T1000 (cell line): Measurements from ENCODE around the gene MCOLN1.

Experiments
- DNase-seq: peaks from one replicate; lab custom pipeline; 2025; ENCODE audit warnings: mixed read lengths; lab: John Stamatoyannopoulos, UW

The MCOLN1 gene

DNA sequence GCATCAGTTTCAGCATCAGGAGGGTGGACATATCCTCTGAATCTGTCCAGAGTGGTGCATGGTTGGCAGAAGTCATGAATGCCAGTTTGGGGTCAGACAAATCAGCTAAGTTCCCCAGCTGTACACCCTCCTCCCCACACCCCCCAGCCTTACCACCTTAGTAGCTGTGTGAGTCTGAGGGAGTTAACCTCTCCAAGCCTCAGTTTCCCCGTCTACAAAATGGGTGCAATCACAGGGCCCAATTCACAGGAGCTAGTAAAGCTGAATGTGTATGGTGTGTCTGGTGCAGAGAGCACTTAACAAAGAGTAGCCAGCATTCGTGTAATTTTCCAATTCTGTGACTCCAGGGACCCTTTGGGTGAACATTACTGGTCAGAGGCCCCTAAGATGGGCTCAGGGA is 19.9 kb upstream of the MCOLN1 start:
- no peak for DNase-seq

DNA sequence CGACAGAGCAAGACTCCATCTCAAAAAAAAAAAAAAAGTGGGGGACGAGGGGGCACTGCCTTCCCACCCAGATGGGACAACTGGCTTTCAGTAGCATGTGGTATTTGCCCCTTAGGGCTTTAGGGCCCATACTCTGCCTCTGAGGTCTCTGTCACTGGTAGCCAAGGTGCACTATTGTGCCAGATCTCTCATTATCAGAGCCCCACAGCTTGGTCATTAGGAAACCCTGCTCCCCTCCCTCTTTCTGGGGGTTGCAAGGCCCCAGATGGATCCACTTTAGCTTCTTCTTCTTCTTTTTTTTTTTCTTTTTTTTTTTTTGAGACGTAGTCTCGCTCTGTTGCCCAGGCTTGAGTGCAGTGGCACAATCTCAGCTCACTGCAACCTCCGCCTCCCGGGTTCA is 17.7 kb upstream of the MCOLN1 start:
- no peak for DNase-seq

DNA sequence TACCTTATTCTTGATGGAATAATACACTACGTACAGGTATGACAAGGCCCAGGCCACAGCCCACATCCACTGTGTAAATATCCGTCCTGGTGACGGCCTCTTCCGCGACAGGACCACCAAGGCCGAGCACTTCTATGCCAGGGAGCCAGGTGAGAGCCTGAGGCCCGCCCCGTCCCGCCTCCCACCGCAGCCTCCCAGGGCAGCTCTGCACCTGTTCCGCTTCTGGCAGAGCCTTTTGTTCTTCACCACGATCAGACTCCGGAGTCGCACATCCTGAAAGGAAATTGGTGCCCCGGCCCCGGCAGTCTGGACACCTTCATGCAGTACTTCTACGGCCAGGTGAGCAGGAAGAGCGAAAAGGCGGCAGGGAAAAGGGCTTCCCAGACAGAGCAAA is 17.1 kb upstream of the MCOLN1 start:
- DNase-seq = no peak

DNA sequence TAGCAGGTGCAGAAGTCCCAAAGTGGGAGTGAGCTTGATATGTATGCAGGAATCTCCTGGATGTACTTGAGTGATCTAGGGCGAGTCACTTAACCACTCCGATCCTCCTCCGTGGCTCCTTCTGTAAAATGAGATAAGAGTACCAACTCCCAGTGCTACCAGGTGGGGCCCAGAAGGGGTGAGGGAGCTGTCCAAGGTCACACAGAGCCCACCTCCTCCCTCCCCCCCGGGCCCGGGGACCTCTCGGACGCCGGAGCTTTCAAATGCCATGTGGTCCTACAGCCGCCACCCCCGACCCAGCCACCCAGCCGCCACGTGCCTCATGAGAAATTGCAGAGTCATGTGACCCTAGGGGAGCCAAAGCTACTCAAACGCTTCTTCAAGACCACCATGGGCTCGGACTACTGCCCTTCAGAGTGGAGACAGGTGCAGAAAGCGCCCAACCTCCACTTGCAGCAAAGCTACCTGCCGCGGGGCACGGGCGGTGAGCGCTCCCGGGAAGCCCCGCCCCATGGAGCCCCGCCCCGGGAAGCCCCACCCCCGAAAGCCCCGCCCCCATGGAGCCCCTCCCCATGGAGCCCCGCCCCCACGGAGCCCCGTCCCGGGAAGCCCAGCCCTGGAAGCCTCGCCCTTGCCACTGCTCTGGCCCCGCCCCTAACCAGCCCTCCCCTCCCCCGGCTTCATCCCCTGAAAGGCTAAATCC is 16.6 kb upstream of the MCOLN1 start:
- DNase-seq = no peak

DNA sequence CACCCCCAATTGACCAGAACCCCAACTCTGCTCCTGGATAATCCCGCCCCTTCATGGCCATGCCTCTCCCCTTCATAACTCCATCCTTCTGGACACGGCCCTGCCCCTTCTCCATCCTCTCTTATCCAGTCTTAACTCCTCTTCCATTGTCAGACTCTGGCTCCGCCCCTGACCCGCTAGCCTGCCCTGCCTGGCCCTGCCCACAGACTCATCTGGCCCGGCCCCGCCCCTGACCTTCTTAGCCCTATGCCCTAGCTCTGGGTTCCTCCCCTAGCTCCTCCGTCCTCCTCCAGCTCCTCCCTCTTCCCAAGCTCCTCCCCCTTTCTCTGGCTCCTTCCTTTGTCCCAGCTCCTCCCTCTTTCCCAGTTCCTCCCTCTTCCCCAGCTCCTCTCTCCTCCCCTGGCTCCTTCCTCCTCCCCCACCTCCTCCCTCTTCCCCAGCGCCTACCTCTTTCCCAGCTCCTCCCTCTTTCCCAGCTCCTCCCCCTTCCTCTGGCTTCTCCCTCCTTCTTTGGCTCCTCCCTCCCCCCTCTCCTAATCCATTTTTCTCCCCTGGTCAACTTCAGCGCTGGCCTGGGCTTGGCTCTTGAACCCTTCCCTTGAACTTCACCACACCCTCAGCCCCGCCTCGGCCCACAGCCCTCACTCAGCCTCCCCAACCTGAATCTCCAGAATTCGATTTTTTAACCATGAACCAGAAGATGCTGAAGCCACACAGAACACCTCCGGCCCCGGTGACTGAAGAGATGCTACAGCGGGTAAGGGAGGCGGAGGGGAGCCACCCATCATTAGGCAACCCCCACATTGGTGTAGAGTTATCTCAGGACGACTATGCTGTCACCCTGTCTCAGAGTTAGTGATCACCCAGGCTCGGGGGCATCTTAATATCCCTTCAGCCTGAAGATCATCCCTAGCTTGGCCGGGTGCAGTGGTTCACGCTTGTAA is 15.8 kb upstream of the MCOLN1 start:
- peak; percentile 89 for DNase-seq

DNA sequence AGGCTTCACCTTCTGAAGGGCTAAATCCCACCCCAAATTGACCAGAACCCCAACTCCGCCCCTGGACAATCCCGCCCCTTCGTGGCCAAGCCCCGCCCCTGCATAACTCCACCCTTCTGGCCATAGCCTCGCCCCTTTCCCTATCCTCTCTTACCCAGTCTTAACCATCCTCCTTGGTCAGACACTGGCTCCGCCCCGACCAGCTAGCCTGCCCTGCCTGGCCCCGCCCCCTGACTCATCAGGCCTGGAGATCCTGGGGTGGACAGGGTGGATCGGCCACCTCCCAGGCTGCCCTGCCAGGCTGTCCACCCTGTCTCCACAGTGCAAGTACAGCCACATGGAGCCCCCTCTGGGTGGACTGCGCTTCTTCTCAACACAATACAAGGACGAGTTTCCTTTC is 14.5 kb upstream of the MCOLN1 start:
- DNase-seq = peak; percentile 85

- no peak for DNase-seq
These were observed 12.8 kb upstream of the MCOLN1 start for GRCh38 chr19:7509625-7510024.

DNA sequence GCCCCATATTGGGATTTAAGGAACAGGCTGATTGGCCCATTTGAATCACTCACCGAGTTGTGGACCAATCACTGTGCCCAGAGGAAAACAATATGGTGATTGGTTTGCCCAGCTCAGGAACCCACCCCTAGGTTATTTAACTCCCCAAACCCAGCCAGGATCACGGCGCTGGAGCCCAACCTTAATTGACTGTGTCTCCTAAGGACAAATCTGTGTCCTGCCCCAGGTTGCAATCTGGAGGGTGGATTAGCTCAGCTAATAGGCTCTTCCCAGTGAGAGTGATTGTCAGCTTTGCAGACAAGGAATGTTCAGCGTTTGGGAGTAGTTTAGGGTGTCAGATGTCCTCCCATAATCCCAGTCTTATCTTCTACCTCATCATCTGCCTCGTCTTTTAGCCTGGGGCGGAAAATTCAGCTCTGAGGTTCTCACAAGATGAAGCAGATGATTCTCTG is 10.0 kb upstream of the MCOLN1 start:
- no peak for DNase-seq

DNA sequence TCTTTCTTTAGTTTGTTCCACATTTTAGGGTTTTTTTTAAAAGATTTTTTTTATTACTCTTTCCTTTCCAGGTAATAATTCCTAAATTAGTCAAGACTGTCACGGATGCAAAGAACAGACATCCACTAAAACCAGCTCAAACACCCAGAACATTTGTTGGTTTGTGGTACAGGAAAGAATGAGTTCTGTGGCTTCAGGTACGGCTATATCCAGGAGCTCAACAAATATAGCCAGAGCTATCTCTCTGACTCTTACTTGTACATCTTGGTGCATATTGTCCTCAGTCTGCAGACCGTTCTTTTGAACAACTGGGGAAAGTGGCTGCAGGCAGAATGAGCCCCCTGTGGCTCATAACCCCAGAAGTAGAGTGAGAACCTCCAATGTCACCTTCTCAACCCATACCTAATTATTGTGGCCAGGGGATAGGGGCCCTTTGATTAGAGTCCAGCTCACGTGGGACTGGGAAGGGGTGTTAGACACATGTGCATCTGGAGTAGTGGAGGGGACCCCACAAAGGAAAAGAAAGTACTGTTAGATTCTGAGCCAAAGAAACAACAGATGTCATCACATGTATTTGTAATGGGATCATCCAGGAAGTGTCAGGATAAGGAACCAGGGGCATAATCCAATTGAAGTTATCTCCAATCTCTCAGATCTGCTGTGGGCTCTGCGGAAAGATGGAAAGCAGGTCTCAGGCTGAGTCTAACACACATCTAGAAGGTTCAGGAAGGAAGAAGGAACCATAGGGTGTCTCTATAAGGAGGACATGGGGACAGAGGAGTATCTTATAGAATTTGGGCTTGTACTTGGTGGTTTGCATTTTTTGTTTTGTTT is 8.4 kb upstream of the MCOLN1 start:
- no peak for DNase-seq

DNA sequence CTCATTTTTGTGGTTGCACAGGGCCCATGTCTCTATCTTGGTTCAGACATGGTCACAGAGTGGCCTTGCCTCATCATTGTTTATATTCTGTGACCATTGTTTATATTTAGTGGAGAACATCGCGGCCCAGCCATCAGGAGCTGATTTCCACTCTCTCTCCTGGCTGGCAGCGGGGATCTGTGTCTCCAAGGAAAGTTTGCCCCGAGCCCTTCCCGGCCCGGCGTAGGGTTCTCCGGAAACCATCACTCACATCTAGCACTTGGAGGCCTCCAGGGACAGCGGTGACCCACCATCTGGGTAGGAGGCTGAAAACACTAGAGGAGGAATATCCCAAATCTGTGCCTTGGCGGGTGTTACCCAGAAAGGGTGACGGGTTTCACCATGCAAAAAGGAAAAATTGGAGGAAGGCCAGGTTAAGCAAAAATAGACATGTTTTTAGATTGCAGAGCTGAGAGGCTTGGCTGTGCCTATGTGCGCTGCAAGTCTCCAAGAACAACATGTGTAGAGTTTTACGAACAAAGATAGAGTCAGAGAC is 7.2 kb upstream of the MCOLN1 start:
- DNase-seq = no peak

DNA sequence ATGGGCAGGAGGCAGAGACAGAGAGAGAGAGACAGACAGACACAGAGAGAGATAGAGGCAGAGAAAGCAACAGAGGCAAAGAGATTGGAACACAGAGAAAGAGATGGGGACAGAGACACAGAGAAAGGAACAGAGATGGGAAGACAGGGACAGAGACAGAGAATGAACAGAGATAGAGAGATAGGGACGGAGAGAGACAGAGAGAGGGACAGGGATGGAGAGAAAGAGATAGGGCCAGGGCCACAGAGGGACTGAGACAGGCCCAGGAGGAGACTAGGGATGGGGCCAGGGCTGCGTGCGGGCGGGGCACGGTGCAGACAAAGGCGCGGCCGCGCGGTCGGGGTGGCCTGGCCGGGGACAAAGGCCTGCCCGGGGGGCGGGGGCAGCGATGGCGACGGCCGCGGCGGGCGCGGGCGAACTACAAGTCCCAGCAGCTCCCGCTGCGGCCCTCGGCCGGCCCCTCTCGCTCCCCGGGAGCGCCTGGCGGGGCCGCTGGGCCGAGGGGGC is 6.7 kb upstream of the MCOLN1 start, which contains the start of gene ZNF358:
TSS of gene ZNF358 (plus strand) at position 459 of the 507 bp plus-strand sequence. CDS start 3,140 bp downstream, outside the sequence.
- peak; percentile 8 for DNase-seq

DNA sequence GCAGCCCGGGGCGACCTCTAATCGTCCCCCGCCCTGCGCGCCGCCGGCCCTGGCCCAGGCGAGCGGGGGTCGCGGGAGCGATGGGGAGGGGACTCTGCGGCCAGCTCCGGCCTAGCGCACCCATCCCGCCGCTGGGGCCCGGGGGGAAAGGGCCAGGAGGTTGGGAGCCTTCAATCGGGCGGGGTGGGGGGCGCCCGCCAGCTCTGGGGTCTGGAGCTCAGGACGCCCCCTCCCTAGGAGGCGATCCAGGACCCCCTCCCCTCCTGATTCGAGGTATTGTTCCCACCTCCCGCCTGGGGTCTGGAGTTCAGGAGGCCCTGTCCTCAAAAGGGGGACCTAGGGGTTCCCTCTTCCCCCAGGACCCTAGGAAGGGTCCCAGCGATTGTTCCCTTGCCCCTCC is 6.1 kb upstream of the MCOLN1 start:
- DNase-seq = no peak

- no peak for DNase-seq
These were observed 5.5 kb upstream of the MCOLN1 start for GRCh38 chr19:7516878-7517277.

DNA sequence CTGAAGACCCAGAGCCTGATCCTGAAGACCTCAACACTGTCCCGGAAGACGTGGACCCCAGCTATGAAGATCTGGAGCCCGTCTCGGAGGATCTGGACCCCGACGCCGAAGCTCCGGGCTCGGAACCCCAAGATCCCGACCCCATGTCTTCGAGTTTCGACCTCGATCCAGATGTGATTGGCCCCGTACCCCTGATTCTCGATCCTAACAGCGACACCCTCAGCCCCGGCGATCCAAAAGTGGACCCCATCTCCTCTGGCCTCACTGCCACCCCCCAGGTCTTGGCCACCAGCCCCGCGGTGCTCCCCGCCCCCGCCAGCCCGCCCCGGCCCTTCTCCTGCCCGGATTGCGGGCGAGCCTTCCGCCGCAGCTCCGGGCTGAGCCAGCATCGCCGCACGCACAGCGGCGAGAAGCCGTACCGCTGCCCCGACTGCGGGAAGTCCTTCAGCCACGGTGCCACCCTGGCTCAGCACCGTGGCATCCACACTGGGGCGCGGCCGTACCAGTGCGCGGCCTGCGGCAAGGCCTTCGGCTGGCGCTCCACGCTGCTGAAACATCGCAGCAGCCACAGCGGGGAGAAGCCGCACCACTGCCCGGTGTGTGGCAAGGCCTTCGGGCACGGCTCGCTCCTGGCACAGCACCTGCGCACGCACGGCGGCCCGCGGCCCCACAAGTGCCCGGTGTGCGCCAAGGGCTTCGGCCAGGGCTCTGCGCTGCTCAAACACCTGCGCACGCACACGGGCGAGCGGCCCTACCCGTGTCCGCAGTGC is 2.9 kb upstream of the MCOLN1 start:
- DNase-seq = no peak

GRCh38 chr19:7520131-7521051 is 2.0 kb upstream of the MCOLN1 start:
- DNase-seq = no peak

DNA sequence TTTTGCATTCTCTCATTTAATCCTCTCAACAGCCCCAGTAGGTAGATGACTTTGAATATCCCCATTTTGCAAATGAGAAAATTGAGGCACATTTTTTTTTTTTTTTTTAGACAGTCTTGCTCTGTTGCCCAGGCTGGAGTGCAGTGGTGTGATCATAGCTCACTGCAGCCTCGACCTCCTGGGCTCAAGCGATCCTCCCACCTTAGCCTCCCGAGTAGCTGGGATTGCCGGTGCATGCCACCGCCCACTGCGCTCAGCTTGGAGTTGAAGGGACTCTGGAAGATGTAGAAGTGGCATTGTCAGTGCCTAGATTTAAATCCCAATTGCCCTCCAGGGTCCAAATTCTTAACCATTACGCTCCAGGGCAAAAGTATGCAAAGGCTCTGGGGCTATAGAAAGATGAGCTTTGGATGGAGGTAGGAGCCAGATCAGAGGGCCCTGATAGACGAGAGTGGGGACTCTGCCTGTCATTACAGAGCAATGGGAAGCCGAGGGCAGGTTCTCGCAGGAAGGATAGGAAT is 813 bp upstream of the MCOLN1 start:
- no peak for DNase-seq

DNA sequence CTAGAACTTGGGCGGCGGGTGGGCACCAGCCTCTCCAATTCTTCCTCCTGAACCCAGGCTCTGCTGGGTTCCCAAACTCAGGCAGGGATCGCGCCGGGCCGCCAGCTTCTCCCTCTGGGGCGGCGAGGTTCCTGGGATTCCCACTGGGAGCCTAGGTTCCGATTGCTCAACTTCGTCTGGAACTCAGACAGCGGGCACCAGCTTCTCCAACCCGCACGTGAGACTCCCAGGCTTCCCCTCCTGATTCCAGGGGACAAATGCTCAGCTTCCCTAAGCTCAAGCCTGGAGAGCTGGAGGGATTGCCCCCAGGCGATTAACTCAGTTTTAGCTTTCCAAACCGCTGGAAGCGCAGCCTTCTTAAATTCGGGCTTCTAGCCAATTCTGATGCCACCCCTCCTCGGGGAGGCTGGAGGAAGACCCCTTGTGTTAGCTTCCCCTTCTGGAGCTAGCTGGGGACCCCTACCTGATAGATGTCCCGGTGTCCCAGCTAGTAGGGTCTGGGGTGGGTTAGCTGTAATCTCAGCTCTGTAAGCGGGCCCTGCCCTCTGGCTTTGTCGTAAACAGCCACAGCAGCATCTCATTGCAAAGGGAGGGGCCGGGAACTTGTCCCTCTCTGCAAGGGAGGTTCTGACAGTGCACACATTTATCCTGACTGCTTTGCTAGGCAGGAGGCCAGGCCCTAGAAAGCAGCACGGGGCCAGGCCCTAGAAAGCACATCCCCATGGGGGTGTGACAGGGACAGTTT is 671 bp downstream of the MCOLN1 start:
- peak; percentile 24 for DNase-seq

DNA sequence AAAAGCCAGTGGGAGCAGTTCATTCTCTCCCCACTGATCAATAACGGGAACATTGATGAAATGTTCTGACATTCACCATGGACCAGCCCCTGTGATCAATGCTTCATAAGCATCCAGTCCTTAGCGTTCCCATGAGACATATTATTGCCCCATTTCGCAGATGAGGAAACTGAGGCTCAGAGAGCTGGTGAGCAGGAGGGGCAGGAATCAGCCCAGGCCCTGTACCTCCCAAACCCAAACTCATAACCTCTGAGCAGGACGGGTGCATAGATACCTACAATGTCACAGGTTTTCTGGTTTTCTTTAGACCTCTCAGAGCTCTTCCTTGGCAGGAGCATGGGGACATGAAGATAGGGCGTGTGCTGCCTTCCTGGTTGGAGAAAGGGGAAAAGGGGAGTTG is 2.1 kb downstream of the MCOLN1 start:
- no peak for DNase-seq
